AG09309 (cell line): ENCODE data around the gene ANAPC2.

Source experiments
- DNase-seq: peaks from one replicate; pipeline ENCODE4 v3.0.0-alpha.2; 2010; ENCODE audit warnings: low read depth
- H3K4me3 ChIP-seq: 2 replicates; pipeline ENCODE4 v1.5.1; 2011; ENCODE audit warnings: mild to moderate bottlenecking, low read depth, low read length, moderate library complexity; ENCODE audit not compliant: control insufficient read depth
- CTCF ChIP-seq: IDR thresholded peaks from 2 replicates; pipeline ENCODE4 v1.5.1; 2011; ENCODE audit warnings: mild to moderate bottlenecking, low read depth, low read length, inconsistent platforms; ENCODE audit not compliant: insufficient read depth, control insufficient read depth; ENCODE audit errors: missing control alignments

ANAPC2 gene

GRCh38 chr9:137229903-137230704 lies 41.7 kb upstream of the ANAPC2 start:
- no peak for TF ChIP-seq CTCF
- no peak for DNase-seq
- H3K4me3 ChIP-seq = no peak overlapping the region

- TF ChIP-seq CTCF = no peak
- no peak for DNase-seq
These were observed 40.9 kb upstream of the ANAPC2 start for GRCh38 chr9:137228968-137229896.

GRCh38 chr9:137228506-137228967 lies 40.2 kb upstream of the ANAPC2 start:
- TF ChIP-seq CTCF = no peak
- H3K4me3 ChIP-seq = no peak overlapping the region
- DNase-seq = no peak

More at GRCh38 chr9:137228968-137229896, 40.9 kb upstream of the ANAPC2 start:
- no peak overlapping the region for H3K4me3 ChIP-seq

GRCh38 chr9:137227853-137228505 lies 39.6 kb upstream of the ANAPC2 start:
- DNase-seq = no peak
- H3K4me3 ChIP-seq = no peak overlapping the region
- no peak for TF ChIP-seq CTCF

GRCh38 chr9:137227054-137227852 lies 38.9 kb upstream of the ANAPC2 start, which contains the start of gene RNF224:
TSS of gene RNF224 (plus strand) at chr9:137227502. CDS start at chr9:137228336, 834 bp downstream.
- TF ChIP-seq CTCF = peak; percentile 92
- DNase-seq = no peak
- no peak within 1 kb of the TSS for H3K4me3 ChIP-seq
